NCI-H748 (cell line): ENCODE results near the gene ARHGEF19.

Experiments used
- DNase-seq: peaks from one replicate; lab custom pipeline; 2025; ENCODE audit not compliant: unreplicated experiment; lab: John Stamatoyannopoulos, UW

ARHGEF19 gene

DNA sequence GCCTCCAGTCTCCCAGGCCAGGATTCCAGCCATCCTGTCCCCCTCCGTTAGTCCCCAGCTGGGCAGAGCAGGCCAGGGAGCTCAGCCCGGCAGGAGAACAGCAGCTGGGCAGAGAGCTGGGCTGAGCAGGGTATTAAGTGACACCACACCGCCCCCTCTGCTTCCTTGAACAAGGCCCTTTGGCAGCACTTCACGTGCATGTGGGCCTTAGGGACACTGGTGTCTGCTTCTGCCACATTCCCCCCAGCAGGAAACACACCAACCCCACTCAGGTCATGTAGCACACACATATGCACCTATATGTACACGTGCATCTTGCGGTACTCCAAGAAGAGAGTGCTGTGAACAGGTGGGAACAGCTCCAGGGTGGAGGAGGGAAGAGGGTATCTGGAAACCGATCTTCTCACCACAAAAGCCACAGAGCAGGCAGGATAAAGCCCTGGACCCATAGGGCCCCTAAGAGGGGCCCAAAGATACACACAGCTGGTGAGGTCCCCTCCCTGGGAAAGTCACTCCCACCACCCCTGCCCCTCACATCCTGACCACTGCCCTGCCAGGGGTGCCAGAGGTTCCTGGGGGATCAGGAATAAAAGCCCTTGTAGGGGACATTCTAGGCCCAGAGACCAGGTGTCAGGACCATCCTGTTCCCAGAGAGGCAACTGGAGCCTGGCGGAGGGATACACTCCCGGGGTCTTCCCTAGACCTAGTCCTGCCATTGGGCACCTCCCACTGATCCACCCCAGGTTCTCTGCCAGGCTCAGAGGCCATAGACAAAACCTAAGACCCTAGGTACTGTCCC is 61.1 kb downstream of the ARHGEF19 start:
- DNase-seq, result no peak

DNA sequence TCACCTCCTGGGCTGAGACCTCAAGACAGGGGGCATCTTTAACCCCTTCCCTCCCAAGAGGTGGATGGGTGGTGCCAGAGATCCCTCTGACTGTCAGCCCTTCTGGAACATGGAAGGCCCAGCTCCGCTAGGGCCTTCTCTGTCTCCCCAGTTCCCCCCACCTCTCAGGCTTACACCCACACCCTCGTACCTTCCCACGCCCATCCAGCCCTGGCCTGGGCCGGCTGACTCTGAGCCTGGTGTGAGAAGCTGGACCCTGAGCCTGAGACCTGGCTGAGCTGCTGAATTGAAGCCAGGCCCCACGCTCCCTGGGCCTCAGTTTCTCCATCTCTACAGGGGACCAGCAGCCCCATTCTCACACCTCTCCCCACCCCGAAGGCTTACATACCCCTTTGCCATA is 61.9 kb downstream of the ARHGEF19 start:
- no peak for DNase-seq

DNA sequence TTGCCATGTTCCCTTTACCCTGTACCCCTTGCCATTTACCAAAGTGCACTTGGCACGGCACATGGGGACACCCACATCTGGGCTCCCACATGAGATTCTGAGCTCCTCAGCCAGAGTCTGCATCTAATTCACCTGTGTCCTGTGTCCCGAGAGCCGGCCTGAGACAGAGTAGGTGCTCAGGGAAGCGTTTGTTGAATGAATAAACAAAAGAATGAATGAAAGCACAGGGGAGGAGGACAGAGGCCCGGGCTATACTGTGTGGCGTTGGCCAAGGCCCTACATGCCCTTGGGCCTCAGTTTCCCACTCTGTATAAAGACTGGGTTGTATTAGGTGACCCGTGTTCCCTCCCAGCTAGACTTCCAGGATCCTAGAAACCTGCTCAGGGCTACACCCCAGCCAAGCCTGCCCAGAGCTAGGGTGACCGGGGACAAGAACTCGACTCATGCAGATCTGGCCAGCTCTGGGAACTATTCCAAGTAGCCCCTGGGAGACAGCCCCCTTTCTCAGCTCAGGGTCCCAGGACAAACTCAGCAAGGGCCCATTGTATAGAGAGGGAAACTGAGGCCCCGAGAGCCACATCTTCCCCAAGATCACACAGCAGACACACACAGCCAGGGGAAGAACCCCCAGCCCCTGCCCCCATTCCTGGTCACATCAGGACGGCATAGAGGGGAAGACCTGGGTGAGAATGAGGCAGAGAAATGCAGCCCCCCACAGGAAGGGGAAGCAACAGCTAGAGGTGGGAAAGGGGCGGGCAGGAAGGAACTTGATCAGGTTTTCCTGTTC is 62.6 kb downstream of the ARHGEF19 start:
- no peak for DNase-seq

DNA sequence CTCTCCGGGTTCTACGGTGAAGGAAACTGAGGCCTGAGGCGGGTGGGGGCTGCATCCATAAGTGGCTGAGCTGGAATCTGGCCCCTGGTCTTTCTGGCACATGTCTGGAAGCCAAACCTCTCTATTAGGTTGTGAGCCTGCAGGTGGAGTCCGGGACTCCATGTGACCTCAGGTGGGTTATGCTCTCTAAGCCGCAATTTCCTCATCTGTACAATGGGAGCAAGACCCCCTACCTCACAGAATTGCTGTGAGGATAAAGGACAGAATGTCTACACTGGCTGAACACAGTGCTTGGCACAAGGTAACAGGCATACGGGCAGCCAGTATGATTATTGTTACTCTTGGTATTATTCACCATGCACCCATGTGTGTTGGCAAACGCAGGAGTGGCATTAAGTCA is 63.3 kb downstream of the ARHGEF19 start:
- DNase-seq, result no peak

DNA sequence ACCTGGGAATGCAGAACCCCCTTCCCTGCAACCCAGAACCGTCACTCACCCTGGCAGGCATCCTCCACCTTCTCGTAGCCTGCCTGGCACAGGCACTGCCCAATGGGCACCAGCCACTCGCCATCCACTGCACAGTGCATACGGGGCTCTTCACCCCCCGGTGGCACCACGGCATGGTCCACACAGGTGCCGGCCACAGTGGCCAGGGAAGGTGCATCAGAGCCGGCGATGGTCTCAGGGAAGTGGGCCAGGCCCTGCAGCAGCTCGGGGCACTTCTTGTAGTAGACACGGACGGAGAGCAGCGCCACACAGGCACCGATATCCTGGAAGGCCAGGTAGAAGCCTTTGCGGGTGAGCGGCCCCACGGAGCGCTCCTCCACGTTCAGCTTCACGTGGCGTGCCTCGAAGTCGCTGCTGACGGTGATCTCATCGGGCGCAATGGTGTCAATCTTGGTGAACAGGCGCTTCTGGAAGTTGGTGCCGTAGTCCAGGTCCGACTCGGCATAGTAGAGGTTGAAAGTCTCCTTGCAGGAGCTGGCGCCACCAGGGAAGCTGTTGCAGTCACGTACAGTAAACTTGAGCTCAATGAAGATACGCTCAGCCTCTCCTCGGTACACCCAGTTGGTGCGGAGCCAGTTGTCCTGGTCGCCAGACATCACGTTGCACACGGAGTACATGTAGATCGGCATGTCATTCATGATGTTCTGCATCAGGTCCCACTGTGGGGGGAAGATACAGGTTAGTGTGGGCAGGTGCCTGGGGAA is 63.9 kb downstream of the ARHGEF19 start:
- no peak for DNase-seq
